Kidney epithelial cell (primary cell): ENCODE measurements around the gene TIPRL. TPM values are rescaled to one million over a fixed set of nuclear protein-coding genes. Genes with fewer than 3 reads are reported as not detected.
"Not testable (repeated sequence)": the region's sequence is repeated elsewhere in the genome, so short reads cannot be mapped to it uniquely, and the experiment has no call there.

Experiments
- DNase-seq: peaks from one replicate; pipeline ENCODE4 v3.0.0-alpha.2; 2010; ENCODE audit warnings: low read depth
- H3K27me3 ChIP-seq: 2 replicates; pipeline ENCODE4 v1.6.0; 2011; ENCODE audit warnings: low read length; ENCODE audit not compliant: control insufficient read depth, insufficient read depth
- H3K36me3 ChIP-seq: 2 replicates; pipeline ENCODE4 v1.5.1; 2011; ENCODE audit warnings: low read length; ENCODE audit not compliant: control insufficient read depth, insufficient read depth
- H3K4me3 ChIP-seq: 2 replicates; pipeline ENCODE4 v1.5.1; 2011; ENCODE audit warnings: low read depth, mild to moderate bottlenecking, control low read depth, low read length
- CTCF ChIP-seq: IDR thresholded peaks from 2 replicates; pipeline ENCODE4 v1.5.1; 2011; ENCODE audit warnings: mild to moderate bottlenecking, moderate library complexity, low read length, control low read depth, inconsistent platforms; ENCODE audit not compliant: insufficient read depth, poor library complexity, severe bottlenecking
- total RNA-seq: library from RNA; depleted of rRNA; stranded (reverse); fragments of >200 nt; gene quantifications from 2 replicates; pipeline ENCODE4 v1.2.3, GENCODE V29; 2015

Gene TIPRL
- total RNA-seq, 1 donor from 2014 or later = 49.0 TPM

DNA sequence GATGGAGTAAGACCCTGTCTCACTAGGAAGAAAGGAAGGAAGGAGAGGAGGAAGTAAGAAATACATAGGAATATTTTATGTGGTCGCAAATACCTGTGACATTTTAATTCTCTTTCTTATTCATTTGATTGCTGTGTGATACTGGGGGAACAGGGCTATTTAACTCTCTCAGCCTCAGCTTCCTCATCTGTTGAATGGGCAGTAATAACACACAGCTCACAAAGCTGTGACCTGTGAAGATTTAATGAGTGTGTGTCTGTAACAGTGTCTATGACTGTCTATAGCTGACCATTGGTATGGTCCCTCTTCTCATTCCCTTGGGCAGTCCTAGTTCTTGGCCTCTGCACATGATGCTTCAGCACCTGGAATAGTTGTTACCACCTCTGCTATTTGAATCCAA, 28.5 kb upstream of the TIPRL start:
- TF ChIP-seq CTCF = no peak
- DNase-seq = no peak
- Histone ChIP-seq H3K36me3 (no peaks in the 10 kb centered on the region), H3K4me3 (no peak overlapping the region), H3K27me3 (no peaks in the 10 kb centered on the region)

DNA sequence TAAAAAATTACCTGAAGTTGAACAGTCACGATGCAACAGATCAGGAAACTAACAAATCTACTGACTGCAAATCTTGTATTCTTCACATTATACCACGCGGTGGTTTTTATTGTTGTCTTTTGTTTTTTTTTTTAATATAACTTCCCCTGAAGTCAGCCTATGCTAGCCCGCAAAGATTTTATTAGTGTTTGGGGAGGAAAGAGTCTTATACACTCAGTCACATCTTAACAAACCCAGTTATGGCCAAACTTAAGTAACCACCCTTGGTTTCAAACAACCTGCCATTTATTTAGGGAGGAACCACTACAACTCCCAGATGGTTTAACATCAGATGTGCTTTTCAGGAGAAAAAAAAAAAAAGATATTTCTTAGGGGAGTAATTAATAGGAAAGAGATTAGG, 26.8 kb upstream of the TIPRL start:
- no peaks in the 10 kb centered on the region for H3K36me3 ChIP-seq
- no peaks in the 10 kb centered on the region for H3K27me3 ChIP-seq
- H3K4me3 ChIP-seq = no peak overlapping the region
- no peak for DNase-seq
- TF ChIP-seq CTCF = no peak

GRCh38 chr1:168154707-168155106, 24.1 kb upstream of the TIPRL start:
- not testable (repeated sequence) for H3K27me3 ChIP-seq, DNase-seq

DNA sequence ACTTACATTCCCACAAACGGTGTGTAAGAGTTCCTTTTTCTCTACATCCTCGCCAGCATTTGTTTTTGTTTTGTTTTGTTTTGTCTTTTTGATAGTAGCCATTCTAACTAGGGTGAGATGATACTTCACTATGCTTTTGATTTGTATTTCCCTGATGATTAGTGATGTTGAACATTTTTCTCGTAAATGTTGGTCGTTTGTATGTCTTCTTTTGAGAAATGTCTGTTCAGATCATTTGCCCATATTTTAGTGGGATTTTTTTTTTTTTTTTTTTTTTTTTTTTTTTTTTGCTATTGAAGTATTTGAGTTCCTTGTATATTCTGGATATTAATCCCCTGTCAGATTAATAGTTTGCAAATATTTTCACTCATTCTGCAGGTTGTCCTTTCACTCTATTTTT, 22.9 kb upstream of the TIPRL start:
- DNase-seq = no peak
- Histone ChIP-seq H3K27me3 (no peaks in the 10 kb centered on the region), H3K4me3 (no peak overlapping the region), H3K36me3 (no peaks in the 10 kb centered on the region)
- TF ChIP-seq CTCF = no peak

More at GRCh38 chr1:168154707-168155106, 24.1 kb upstream of the TIPRL start:
- not testable (repeated sequence) for H3K4me3 ChIP-seq, H3K36me3 ChIP-seq

DNA sequence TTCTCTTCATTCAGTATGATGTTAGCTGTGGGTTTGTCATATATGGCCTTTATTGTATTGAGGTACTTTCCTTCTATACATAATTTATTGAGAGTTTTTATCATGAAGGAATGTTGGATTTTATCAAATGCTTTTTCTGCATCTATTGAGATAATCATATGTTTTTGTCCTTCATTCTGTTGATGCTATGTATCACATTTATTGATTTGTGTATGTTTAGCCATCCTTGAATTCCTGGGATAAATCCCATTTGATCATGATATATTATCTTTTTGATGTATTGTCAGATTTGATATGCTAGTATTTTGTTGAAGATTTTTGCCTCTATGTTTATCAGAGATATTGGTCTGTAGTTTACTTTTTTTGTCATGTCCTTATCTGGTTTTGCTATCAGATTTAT, 21.1 kb upstream of the TIPRL start:
- no peak overlapping the region for H3K4me3 ChIP-seq
- H3K27me3 ChIP-seq = no peaks in the 10 kb centered on the region
- no peak for DNase-seq
- H3K36me3 ChIP-seq = no peaks in the 10 kb centered on the region
- TF ChIP-seq CTCF = no peak

GRCh38 chr1:168159251-168159650, 19.5 kb upstream of the TIPRL start:
- TF ChIP-seq CTCF = no peak
- Histone ChIP-seq H3K4me3 (no peak overlapping the region), H3K27me3 (no peaks in the 10 kb centered on the region), H3K36me3 (no peaks in the 10 kb centered on the region)
- DNase-seq = no peak
